Adrenal gland (tissue), 12 donors: ENCODE data around the gene CCHCR1. TPM values are rescaled to one million over a fixed set of nuclear protein-coding genes. Genes with fewer than 3 reads are reported as not detected.
"Not testable (repeated sequence)": the region's sequence is repeated elsewhere in the genome, so short reads cannot be mapped to it uniquely, and the experiment has no call there.

Experiments used
- DNase-seq, 7 donors: peaks; one replicate each; pipeline ENCODE4 v3.0.0-alpha.2; 2019 to 2020
- H3K27ac ChIP-seq, 5 donors: fragments of 200-600 bp; sonication (generic) in 4 of 5; 1 replicate in 3 of 5; 2 replicates in 2 of 5; pipeline versions ENCODE4 v1.5.1 to v1.8.0; 2016 to 2020; ENCODE audit warnings: mild to moderate bottlenecking in 1 of 5
- H3K27me3 ChIP-seq: fragments of 200-600 bp; 2 replicates; pipeline ENCODE4 v1.8.0; 2021
- H3K36me3 ChIP-seq, 2 donors: fragments of 200-600 bp; replicated peaks in 1 of 2; 1 replicate in 1 of 2; 2 replicates in 1 of 2; pipeline versions ENCODE4 v1.5.1 to v1.8.0; 2018 to 2022
- H3K4me1 ChIP-seq, 2 donors: fragments of 200-600 bp; replicated peaks in 1 of 2; 1 replicate in 1 of 2; 2 replicates in 1 of 2; pipeline versions ENCODE4 v1.5.1 to v1.8.0; 2018 to 2021
- H3K4me3 ChIP-seq, 4 donors: fragments of 200-600 bp; sonication (generic) in 3 of 4; one replicate each; pipeline ENCODE4 v1.5.1; 2016 to 2018
- H3K9me3 ChIP-seq, 3 donors: fragments of 200-600 bp; sonication (generic) in 1 of 3; replicated peaks in 1 of 3; 1 replicate in 2 of 3; 2 replicates in 1 of 3; pipeline versions ENCODE4 v1.5.1 to v1.8.0; 2016 to 2021
- CTCF ChIP-seq, 6 experiments: fragments of 450-650 bp in 4 of 6; fragments of 200-600 bp in 2 of 6; sonication (generic) in 1 of 6; IDR thresholded peaks; 1 replicate in 5 of 6; 2 replicates in 1 of 6; pipeline versions ENCODE4 v1.5.1 to v1.8.0; 2016 to 2021; ENCODE audit warnings: antibody characterized with exemption in 6 of 6, mild to moderate bottlenecking in 2 of 6, moderate library complexity in 1 of 6
- POLR2A ChIP-seq, 2 donors: fragments of 450-650 bp; IDR thresholded peaks; one replicate each; pipeline ENCODE4 v1.6.1; 2017; ENCODE audit warnings: antibody characterized with exemption in 2 of 2, mild to moderate bottlenecking in 2 of 2, moderate library complexity in 1 of 2
- WGBS, 4 donors: extraction: QIAGEN DNeasy Blood & Tissue Kit in 2 of 4; methylation state at CpG; one replicate each; pipeline versions ENCODE4 v1.1.5 to v1.1.7; 2013 to 2017; 5-methylcytosine and 5-hydroxymethylcytosine counted together
- intact Hi-C, 2 donors: fragments of 100-400 bp; cut with DNase I; formaldehyde crosslinking; loops; one replicate each; pipeline versions ENCODE4 v1.14.1 to v1.15.0; 2022 to 2023
- polyA plus RNA-seq, 3 donors: library from polyadenylated mRNA; stranded (reverse); fragments of 200-250 nt in 2 of 3; fragments of 350-450 nt in 1 of 3; fragmentation: Illumina TruSeq in 1 of 3; extraction: RNeasy Lipid Tissue Mini Kit (QIAGEN cat#74804) in 1 of 3; gene quantifications; one replicate each; pipeline ENCODE4 v1.2.3, GENCODE V29; 2013 to 2014
- total RNA-seq, 9 donors: library from RNA; depleted of rRNA in 4 of 9; stranded (reverse); fragments of >200 nt in 4 of 9; fragments of 120-200 nt in 1 of 9; fragmentation: NEBNext Ultra II Directional in 1 of 9; extraction: Animal tissue kit (Norgen Biotek cat#: 25700) in 1 of 9; gene quantifications; one replicate each; pipeline versions ENCODE4 v1.1.0 to v1.2.4, GENCODE V29; 2013 to 2023
- donor health status: healthy with polysubstance abuse.
- donor health status: Bipolar disorder and iron deficiency.
- donor health status: DM: yes; HTN: yes; CAD: no.
- donor health status: DM: no; HTN: no; CAD: no.
- donor health status: DM: no; HTN: no; CAD: no.
- donor health status: DM: yes; HTN: yes; CAD: no.

Gene CCHCR1
- total and polyA plus RNA-seq, 12 donors: 4.5 to 27.4 (median 13.6) TPM

- Histone ChIP-seq H3K4me3 (no peak overlapping the region), H3K4me1 (no peaks in the 10 kb centered on the region), H3K36me3 (no peaks in the 10 kb centered on the region), H3K27ac (no peak overlapping the region), H3K9me3 (no peaks in the 10 kb centered on the region), H3K27me3 (no peaks in the 10 kb centered on the region)
- no peak for TF ChIP-seq POLR2A (IDR thresholded peaks at IDR 0.05)
- no peak for TF ChIP-seq CTCF (IDR thresholded peaks at IDR 0.05)
- 80 to 87% (median 84%) methylated on average over 6 of the region's 6 CpGs for WGBS, 4 donors
- intact Hi-C loops: loop anchor here in 1 of 2 donors (5.0 kb wide), 1 partner anchor 57 kb away; the partner anchor contains the start of gene PSORS1C2
- DNase-seq: peak in 1 of 7 donors; percentile 10
Observed at GRCh38 chr6:31194061-31194834, 36.6 kb upstream of the CCHCR1 start.

GRCh38 chr6:31193206-31193605, 35.6 kb upstream of the CCHCR1 start:
- Histone ChIP-seq H3K4me1 (no peaks in the 10 kb centered on the region), H3K4me3 (no peak overlapping the region), H3K27ac (no peak overlapping the region), H3K9me3 (no peaks in the 10 kb centered on the region), H3K27me3 (no peaks in the 10 kb centered on the region), H3K36me3 (no peaks in the 10 kb centered on the region)
- peak in 1 of 7 donors; percentile 11 for DNase-seq
- TF ChIP-seq CTCF (IDR thresholded peaks at IDR 0.05) (no peak), POLR2A (IDR thresholded peaks at IDR 0.05) (no peak)
- intact Hi-C loops: loop anchor here (2.0 to 5.0 kb wide), 2 partner anchors 54 to 56 kb away; partner anchors contain the start of gene PSORS1C2 (in 2 of the 2)
- WGBS, 4 donors: 77 to 85% (median 81%) methylated on average over 8 of the region's 8 CpGs

GRCh38 chr6:31192431-31193105, 35.0 kb upstream of the CCHCR1 start:
- H3K36me3 ChIP-seq, H3K4me3 ChIP-seq, H3K4me1 ChIP-seq, H3K27me3 ChIP-seq, H3K9me3 ChIP-seq, H3K27ac ChIP-seq: not testable (repeated sequence)
- peak; percentile 55 to 87 (median 66) for DNase-seq
- 53 to 69% (median 56%) methylated on average over 10 of the region's 10 CpGs for WGBS, 4 donors
- TF ChIP-seq CTCF (IDR thresholded peaks at IDR 0.05): peak; percentile 39 to 72 (median 66)
- intact Hi-C loops: loop anchor here (2.0 to 5.0 kb wide), 2 partner anchors 54 to 55 kb away; partner anchors contain the start of gene PSORS1C2 (in 2 of the 2)

GRCh38 chr6:31190488-31190887, 32.9 kb upstream of the CCHCR1 start:
- no peak for DNase-seq
- Histone ChIP-seq H3K4me3 (no peak overlapping the region), H3K36me3 (no peaks in the 10 kb centered on the region), H3K27ac (no peak overlapping the region), H3K9me3 (no peaks in the 10 kb centered on the region), H3K27me3 (no peaks in the 10 kb centered on the region), H3K4me1 (no peaks in the 10 kb centered on the region)
- intact Hi-C loops: loop anchor here in 1 of 2 donors (5.0 kb wide), 1 partner anchor 53 kb away; the partner anchor contains the start of gene PSORS1C2
- TF ChIP-seq CTCF (IDR thresholded peaks at IDR 0.05): no peak
- 83 to 88% (median 86%) methylated on average over 4 of the region's 4 CpGs for WGBS, 4 donors

GRCh38 chr6:31189223-31189622, 31.6 kb upstream of the CCHCR1 start:
- intact Hi-C loops: not testable (repeated sequence)

More at GRCh38 chr6:31189223-31189622, 31.6 kb upstream of the CCHCR1 start:
- 75 to 92% (median 83%) methylated on average over 3 of the region's 3 CpGs for WGBS, 4 donors
- not testable (repeated sequence) for DNase-seq, H3K27ac ChIP-seq, H3K9me3 ChIP-seq, H3K4me1 ChIP-seq, H3K27me3 ChIP-seq, H3K36me3 ChIP-seq, H3K4me3 ChIP-seq
